Measurements from ENCODE around the gene PNMA1.

PNMA1 gene

DNA sequence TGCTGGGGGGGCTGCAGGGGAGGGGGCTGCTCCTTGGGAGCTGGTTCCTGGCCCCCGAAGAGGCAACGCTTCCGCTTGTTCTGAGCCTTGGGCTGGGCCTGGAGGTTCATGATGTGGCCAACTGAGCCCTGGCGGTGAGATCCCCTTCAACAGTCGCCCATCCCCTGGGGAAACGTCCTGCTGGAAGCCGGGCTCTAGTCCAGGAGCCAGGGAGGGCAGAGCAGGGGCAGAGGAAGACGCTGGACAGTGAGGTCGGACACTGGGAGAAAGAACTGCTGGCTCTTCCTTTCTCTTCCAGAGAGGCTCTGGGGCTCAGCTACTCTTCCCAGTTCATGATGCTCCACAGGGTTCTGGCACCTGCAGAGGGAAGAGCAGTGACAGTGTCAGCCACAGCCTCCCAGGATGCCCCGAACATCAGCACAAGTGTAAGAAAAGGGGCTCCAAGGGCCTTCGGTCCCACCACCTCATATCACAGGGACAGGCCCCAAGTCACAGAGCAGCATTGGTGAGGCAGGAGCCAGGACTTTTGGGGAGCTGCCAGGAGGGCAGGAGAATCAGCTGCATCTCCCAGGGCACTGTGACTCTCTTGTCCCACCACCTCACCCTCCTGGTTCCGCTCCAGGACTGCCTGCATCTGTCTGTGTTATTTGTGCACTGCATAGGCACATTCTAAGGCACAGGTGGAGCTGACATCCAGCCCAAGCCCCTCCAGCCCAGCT is 25.9 kb upstream of the PNMA1 start:
- DNase-seq (ENCODE audit: extremely low read depth, low read depth) = no peak
- TF ChIP-seq, protein P1, sequence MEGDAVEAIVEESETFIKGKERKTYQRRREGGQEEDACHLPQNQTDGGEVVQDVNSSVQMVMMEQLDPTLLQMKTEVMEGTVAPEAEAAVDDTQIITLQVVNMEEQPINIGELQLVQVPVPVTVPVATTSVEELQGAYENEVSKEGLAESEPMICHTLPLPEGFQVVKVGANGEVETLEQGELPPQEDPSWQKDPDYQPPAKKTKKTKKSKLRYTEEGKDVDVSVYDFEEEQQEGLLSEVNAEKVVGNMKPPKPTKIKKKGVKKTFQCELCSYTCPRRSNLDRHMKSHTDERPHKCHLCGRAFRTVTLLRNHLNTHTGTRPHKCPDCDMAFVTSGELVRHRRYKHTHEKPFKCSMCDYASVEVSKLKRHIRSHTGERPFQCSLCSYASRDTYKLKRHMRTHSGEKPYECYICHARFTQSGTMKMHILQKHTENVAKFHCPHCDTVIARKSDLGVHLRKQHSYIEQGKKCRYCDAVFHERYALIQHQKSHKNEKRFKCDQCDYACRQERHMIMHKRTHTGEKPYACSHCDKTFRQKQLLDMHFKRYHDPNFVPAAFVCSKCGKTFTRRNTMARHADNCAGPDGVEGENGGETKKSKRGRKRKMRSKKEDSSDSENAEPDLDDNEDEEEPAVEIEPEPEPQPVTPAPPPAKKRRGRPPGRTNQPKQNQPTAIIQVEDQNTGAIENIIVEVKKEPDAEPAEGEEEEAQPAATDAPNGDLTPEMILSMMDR (IDR thresholded peaks at IDR 0.05; ENCODE audit: low read depth, low read length) = no peak

DNA sequence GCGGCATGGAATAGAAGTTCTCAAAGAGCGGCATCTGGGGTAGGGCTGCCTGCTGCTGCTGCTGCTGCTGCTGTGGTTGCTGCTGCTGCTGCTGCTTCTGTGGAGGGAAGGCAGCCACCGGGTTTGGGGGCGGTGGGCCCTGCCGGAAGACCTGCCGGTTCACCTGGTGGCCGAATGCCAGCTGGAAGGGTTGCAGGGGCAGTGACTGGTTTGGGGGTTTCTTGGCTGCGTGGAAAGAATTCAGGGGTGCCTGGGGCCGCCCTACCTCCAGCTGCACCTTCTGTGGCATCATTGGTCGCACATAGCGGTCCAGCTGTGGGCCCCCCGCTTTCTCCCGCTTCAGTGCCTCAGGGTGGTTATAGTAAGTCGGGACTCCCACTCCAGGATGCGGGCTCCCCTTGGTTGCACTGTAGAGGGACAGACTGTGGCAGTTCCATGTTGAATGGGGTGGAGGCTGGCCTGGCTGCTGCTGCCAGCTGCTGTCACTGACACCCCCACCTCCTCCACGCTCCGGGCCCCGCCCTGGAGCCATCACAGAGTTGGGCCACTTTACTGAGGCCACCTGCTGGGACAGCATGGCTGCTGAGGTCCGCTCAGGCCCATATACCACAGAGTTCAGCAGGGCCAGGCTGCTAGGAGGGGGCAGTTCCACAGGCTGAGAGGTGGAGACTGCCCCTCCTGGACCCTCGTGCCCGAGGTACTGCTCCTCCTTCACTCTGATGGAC is 25.2 kb upstream of the PNMA1 start:
- DNase-seq (ENCODE audit: extremely low read depth, low read depth) = no peak
- TF ChIP-seq, protein P1 (IDR thresholded peaks at IDR 0.05; ENCODE audit: low read depth, low read length) = no peak

DNA sequence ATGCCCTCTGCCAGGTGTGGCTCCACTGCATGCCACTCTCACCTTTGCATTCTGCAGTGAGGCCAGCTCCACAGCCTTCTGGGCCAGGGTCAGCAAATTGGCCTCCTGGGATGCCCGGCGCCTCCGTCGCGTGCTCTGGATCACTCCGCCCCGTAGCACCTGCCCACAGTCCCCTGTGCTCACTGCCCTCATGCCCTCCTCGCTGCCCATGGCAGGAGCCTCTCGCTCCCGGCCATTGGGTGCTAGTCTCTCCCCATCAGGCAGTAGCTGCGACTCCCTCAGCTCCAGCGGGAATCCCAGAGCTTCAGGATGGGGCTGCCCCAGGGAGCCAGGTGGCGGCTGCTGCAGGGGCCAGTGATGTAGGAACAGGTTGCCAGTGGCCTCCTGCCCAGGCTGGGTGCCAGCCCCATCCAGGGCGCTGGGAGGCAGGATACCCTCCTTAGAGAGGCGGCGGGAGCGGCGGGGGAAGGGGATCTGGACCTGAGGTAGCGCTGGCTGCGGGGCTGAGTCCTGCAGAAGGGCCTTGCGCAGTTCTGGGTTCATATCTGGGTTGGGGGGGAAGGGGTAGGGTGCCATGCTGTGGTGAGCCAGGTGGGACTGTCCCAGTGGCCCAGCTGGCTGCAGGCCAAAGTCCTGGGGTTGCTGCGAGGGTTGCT is 24.5 kb upstream of the PNMA1 start:
- TF ChIP-seq, protein P1 (IDR thresholded peaks at IDR 0.05; ENCODE audit: low read depth, low read length) = no peak

DNA sequence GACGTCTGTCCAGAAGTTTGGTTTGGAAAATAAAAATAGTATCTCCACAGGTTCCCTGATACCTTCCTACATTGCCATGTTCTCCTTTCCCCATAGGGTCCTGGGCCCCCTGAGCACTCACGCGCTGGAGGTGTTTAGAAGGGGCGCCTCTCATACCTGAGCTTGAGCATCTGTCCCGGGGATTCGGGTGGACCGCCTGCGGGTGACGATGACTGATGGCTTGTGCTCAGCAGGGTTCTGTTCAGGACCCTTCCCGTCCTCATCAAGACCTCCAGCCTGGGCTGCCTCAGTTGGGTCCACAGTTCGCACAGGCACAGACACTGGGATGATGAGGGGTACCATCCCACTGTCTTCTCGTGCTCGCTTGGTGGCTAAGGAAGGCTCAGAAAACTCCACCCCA is 22.7 kb upstream of the PNMA1 start:
- no peak for DNase-seq (ENCODE audit: extremely low read depth, low read depth)
- TF ChIP-seq, protein P1 (IDR thresholded peaks at IDR 0.05; ENCODE audit: low read depth, low read length) = no peak

More for the DNA sequence above, 24.5 kb upstream of the PNMA1 start:
- DNase-seq (ENCODE audit: extremely low read depth, low read depth) = no peak

DNA sequence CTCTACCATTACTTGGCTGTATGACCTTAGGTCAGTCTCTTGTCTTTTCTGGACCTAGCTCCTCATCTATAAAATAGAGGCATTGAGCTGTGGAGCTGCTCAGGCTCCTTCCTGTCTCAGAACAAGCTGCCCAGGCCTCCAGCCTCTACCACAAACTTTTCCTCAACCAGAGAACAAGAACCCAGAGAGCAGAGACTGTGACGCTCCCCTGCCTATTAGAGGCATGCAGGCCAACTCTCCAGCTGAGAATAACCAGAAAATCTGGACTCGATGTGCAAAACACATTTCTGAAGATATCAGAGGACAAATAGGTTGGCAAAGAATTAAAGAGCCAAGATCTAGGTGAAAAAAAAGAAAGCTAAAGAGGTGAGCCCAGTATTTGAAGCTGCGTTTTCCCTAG is 17.8 kb upstream of the PNMA1 start:
- DNase-seq (ENCODE audit: extremely low read depth, low read depth) = no peak
- TF ChIP-seq, protein P1 (IDR thresholded peaks at IDR 0.05; ENCODE audit: low read depth, low read length) = no peak

DNA sequence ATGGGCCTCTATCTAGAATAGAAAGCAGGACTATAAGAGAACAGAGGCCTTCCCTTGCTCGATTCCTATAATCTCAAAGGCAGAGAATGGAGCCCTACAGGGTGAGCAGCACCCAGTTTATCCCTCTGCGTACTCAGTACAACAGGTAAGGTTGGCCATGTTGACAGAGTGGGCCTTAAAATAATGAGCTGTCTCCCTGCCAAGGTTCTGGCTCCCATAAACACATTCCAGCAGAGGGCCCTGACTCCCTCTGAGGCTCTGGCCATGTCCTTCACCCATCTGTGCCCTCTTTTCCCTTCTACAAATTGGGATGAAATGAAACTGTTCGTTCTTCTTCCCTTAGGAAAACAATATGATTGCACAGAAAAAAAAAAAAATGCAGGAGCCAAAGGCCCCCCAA is 16.9 kb upstream of the PNMA1 start:
- DNase-seq (ENCODE audit: extremely low read depth, low read depth) = no peak
- TF ChIP-seq, protein P1 (IDR thresholded peaks at IDR 0.05; ENCODE audit: low read depth, low read length) = no peak

Data from AG09319 (cell line).